Glomerular visceral epithelial cell (primary cell): Measurements from ENCODE around the gene CRLF1.
A peak's percentile ranks its signal among the peaks of the same experiment; 100 is the strongest.

Experiments used
- DNase-seq: peaks from one replicate; pipeline ENCODE4 v3.0.0-alpha.2; 2016; ENCODE audit errors: extremely low spot score

CRLF1 gene, protein sequence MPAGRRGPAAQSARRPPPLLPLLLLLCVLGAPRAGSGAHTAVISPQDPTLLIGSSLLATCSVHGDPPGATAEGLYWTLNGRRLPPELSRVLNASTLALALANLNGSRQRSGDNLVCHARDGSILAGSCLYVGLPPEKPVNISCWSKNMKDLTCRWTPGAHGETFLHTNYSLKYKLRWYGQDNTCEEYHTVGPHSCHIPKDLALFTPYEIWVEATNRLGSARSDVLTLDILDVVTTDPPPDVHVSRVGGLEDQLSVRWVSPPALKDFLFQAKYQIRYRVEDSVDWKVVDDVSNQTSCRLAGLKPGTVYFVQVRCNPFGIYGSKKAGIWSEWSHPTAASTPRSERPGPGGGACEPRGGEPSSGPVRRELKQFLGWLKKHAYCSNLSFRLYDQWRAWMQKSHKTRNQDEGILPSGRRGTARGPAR

DNA sequence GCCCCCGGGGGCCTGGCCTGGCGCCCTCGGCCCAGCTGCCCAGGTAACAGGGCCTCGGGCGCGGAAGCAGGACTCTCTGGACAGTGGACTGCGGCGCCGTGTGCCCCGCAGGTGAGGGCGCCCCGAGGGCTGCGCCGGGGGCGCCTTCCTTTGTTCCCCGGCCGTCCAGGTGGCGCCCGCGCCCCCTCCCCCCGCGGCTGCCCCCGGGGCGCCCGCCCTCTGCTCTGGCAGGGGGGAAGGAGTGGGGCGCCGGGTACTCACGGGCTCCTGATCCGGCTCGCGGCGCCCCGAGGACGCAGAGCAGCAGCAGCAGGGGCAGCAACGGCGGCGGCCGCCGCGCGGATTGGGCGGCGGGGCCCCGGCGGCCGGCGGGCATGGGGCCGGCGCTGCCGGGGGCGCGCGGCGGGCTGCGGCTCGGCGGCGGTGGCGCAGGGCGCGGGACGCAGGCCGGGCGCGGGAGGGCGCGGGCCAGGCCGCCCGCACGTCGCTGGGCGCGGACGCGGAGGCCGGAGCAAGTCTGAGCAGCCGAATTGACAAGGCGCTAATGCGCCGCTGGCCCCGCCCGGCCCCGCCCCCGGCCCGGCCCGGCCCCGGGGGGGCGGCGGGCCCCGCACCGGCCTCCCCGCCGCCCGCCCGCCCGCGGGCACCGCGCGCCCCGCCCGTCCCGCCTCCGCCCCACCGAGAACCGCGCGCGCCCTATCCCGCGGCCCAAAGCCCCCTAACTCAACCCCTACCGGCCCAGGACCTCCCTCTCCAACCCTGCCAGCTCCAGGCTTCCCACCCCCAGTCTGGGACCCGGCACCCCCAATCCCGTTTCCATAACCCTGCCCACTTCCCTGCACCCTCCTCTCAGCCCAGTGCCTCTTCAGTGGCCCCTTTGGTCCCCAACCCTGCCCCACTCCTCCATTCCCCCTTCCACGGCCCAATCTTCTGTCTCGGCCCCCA, at the start of gene CRLF1:
TSS of gene CRLF1 (minus strand) at position 519 of the 945 bp plus-strand sequence. CDS start at position 376, 143 bp downstream.
- DNase-seq, result no peak

DNA sequence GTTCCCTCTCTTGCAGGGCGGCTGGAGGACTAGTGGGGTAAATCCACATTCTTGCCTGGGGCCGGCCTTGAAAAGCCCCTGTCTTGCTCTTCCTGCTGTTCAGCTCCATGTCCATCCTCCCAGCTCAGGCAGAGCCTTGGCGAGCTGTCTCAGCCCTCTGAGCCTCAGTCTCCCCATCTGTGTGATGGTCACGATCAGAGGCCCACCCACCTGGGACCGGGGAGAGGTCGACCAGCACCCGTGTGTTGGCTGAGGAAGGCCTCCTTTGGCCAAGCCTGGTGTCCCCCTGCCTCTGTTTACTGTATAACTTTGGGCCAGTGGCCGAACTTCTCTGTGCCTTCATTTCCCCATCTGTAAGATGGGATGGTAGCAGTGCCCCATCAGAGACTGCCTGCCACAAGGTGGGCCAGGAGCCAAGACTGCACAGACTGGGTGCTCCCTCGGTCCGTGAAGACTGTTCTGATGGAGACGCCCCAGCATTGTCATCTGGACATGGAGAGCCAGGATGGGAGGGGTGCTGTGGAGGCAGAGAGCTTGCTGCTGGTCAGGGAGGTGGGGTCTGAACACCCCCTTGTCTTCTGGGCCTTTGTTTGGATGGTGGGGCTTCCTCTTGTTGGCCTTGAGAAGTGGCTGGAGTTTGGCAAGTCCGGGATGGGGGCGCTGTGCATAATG, 48.7 kb upstream of the CRLF1 start:
- no peak for DNase-seq

DNA sequence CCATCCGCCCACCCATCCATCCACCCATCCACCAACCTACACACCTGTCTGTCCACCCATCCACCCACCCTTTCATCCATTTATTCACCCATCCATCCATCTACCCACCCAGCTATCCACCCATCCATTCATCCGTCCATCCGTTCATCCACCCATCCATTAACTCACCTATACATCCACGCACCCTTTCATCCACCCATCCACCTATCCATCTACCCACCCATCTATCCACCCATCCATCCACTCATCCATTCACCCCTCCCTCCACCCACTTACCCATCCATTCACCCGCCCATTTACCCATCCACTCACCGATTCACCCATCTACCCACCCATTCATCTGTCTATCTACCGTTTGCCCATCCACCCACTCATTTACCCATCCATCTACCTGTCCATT, 47.9 kb upstream of the CRLF1 start:
- no peak for DNase-seq

DNA sequence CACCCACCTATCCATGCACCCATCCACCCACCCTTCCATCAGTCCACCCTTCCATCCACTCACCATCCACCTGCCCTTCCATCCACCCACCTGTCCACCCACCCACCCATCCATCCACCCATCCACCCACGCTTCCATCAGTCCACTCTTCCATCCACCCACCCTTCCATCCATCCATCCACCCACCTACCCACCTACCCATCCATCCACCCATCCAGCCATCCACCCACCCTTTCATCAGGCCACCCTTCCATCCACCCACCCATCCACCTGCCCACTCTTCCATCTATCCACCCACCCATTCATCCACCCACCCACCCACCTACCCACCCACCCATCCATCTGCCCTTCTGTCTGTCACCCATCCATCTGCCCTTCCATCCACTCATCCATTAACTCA, 47.3 kb upstream of the CRLF1 start:
- no peak for DNase-seq

DNA sequence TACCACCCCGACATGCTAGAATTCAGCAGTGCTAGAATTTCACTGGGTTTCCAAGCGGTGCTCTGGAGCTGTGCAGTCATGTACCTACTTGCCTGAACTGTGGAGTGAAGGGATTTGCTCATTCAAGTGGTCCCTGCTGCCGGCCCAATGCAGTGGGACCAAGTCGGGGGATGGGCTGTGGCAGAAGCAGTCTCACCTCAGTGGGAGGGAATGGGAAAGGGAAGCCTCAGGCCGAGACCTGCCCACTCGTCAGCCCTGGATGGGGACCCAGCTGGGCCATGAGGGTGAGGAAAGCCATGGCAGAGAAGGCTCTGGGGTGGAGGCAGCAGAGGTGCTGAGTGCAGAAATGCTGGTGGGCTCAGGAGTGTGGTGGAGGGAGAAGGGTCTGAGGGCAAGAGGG, 45.1 kb upstream of the CRLF1 start:
- DNase-seq, result no peak

DNA sequence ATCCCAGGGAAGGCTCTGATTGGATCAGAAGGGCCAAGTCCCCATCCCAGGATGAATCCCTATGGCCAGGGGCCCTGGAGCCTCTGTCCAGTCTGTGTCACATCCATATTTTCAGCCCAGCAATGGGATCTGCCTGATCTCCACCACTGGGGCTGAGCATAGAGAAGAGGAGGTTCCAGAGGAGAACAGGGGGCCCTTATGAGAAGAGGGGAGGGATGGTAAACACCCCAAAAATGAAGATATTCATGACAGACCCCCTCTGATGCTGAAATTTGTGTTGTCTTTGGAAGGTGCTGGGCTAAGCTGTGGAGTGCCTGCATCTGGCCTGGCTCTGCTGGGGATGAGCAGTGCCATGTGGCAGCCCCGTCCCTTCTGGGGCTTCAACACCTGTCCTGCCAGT, 44.7 kb upstream of the CRLF1 start:
- DNase-seq, result no peak

DNA sequence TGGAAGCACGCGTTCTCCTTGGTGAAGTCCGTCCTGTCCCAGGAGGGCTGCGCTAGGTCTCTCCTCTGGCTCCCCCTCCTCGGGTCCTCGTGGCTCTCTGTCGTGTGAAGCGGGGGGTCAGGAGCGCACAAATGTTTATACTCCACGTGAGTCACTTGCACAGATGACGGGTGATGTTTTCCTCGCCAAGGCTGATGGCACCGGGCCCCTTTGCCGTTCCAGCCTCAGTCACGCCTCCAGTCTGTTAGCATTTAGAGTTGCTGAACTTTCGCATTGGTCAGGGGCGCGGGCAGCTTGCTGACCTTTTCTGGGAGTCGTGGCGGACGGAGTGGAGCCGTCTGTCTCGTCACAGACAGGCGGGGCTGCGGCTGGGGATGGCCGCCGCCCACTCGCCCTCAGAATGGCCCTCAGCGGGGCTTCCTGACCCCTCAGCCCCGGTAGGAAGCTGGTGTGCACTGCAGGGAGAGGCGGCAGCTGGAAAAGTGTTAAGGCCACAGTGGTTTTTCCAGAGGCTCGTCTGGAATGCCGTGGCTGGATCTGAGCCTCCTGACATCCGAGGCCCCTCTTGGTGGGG, 44.0 kb upstream of the CRLF1 start:
- DNase-seq, result no peak

DNA sequence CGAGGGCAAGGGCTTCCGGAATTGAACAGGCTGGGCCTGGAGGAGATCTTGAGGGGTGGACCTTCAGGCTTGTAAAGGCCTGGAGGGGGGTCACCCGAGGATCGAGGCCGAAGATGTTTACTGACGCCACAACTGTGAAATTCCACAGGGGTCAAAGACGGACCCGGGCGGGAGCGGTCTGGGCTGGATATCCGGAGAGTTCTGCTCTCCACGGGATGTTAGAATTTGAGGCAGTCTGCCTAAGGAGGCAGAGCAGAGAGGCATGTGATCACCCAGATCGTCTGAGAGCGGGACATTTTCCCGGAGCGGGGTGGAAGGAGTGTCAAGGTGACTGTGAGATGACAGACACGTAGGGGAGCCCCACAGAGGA, 43.4 kb upstream of the CRLF1 start:
- DNase-seq, result no peak

DNA sequence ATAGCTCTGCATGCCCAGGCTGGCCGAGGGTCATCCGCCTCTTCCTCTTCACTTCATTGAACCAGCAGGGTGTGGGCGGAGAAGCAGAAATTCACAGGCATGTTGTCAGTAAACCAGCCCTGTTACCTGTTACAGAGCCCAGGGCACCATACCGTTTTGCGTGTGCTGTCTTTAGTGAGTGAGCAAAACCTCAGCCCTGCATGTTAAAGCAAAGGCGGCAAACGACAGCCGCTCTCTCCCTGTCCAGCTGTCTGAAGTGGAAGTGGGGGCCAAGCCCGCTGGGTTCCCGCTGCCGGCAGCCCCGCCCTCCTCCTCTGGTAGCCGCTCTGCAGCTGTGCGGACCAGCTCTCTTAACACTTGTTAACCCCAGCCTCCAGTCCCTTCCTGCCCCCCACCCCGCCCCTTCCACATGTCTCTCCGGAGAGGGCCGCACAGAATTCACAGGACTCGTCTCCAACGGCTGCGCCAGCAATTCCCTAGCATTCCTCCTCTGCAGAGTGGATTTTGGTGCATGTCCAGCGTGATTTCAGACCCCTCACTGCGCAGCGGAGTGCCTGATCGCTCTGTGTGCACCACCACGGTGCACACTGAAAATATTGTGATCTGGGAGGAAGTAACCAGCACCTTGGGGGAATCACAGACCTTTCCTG, 42.9 kb upstream of the CRLF1 start:
- DNase-seq, result peak; percentile 19

DNA sequence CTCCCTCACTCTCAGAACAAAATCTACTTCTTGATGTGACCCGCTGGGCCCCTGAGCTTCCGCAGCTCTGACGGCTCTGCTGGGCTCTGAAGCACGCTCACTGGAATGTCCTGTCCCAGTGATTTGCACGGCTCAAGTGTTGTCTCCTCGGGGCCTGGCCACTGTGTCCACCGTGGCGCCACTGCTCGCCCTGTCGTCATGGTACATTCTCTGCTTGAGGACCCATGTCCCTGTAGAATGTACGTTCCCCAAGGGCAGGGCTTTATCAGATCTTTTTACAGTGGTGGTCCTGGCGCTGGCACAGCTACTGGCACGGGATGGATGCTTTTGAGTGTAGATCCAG, 42.3 kb upstream of the CRLF1 start:
- DNase-seq, result no peak

DNA sequence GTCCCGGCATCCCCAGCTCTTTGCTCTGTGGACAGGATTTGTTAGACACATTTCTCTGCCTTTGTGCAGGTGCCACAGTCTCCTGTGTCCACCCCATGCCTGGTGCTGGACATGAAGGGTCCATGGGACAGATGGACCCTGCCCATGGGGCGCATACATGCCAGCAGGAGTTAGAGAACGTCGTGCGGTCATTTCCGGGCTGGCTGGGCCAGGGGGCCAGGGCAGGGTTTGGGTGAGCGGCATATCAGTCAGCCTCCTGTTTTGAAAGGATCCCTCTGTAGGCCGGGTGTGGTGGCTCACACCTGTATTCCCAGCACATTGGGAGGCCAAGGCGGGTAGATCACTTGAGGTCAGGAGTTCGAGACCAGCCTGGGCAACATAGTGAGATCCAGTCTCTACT, 41.2 kb upstream of the CRLF1 start:
- no peak for DNase-seq

DNA sequence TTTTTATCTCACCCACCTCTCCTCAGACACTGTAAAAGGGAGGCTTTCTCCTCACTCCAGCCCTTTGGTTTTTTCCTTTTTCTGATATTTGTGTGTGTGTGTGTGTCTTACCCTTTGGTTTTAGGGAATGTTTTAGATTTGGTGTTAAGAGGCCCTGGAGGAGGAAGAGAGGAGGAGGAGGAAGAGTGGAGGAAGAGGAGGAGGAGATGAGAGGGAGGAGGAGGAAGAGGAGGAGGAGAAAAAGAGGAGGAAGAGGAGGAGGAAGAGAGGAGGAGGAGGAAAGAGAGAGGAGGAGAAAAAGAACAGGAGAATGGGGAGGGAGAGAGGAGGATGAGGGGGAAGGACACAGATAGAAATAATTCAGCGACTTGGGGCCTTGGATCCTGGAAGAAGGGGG, 40.8 kb upstream of the CRLF1 start:
- no peak for DNase-seq

DNA sequence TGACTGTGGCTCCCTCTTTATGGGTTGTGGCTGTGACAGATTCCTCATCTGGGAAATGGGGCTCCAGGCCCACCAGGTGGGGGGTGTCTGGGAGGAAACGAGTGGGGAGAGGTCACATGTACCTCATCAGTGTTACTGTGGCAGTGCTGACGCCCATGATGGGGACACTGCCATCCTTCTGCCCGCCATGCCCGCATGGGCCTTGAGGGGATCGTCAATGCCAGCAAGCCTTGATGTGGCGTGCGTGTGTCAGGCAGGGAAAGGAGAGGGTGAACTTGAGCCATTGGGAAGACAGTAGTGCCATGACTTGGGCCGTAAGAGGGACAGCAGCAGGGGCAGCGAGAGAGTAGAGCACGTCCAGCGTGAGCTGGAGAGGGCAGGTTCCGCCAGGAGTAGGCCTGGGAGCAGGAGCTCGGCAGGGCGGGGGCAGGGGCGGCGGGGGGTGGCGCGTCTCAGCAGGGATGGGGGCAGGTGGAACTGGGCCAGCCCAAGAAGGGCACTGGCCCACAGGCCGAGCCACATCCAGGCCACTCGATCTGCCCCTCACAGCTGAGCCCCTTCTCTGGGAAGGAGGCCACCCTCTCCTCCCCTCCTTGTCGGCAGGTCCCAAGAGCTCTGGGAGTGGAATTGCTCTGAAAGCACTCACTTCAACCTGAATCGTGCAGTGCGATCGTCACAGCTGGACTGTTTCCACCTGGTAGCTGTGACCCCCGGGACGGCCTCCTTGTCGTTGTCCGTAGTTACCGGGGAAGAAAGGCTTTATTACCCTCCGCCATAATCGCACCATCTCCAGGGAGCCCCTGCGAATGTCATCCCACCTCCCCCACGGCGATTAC, 40.2 kb upstream of the CRLF1 start:
- no peak for DNase-seq

DNA sequence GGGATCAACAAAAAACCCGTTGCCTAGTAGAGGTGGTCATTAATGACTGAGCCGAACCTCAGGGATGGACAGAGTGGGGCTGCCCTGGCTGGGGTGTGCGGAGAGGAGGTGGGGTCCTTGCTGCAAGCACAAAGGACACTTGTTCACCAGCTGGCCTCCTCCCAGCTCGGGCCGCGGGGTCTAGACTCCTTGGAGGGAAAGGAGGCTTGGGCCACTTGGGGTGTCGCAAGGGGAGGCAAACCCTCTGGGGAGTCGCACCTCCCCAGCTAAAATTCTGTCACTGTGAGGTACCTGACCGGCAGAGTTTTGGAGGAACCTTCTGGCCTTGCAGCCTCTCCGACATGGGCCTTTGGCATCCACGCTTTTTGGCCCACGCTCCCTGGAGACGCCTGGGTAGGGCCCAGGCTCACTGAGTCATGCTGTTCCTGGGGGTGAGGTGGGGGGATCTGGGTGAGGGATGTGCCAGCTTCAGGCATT, 38.5 kb upstream of the CRLF1 start:
- DNase-seq, result no peak

DNA sequence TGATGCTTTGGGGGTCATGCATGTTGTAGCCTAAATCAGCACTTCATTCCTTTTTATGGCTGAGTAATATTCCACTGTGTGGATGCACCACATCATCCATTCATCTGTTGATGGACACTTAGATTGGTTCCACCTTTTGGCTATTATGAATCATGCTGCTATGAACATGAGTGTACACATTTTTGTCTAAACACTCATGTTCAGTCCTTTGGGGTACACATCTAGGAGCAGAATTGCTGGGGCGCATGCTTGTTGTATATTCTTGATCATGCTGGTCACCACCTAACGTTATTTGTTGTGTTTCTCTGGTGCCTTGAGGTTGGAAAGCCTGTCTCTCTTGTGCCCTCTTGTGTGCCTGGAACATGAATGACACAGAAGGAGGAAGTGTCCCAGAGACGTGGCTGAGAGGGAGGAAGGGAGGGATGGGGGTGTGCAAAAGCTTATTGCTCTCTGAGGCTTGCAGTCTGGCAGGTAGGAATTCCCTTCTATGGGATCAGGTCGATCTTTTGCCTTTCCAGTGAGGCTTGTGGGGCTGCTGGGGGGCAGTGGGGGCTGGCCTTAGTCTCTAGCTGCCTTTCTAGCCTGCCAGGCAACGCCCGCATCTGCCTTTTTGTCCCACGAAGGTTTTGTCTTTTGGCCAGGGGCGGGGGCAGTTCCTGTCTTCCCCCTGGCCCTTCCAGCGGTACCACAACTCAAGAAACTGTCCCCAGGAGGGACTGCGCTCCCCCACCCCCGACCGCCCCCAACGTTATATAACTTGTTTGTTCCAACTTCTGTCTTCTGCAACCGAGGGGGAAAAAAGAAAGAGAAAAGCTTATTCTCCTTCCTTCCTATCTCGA, 37.8 kb upstream of the CRLF1 start:
- no peak for DNase-seq

DNA sequence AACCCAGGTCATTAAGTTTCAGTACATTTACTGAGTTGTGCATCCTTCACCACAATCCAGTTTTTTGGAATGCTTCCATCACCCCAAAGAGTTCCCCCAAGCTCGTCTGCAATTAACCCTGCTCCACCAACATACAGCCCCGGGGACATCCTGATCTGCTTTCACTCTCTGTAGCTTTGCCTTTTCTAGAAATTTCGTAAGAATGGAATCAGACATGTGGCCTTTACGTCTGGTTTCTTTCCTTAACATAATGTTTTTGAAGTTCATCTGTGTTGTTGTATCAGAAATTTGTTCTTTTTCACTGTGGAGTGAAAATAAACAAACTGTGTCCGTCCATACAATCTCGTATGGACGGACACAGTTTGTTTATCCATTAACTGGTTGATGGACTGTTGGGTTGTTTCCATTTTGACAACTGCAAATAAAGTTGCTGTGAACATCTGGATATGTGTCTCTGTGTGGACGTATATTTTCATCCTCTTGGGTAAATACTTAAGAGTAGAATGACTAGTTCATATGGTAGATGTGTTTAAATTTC, 33.2 kb upstream of the CRLF1 start:
- no peak for DNase-seq

DNA sequence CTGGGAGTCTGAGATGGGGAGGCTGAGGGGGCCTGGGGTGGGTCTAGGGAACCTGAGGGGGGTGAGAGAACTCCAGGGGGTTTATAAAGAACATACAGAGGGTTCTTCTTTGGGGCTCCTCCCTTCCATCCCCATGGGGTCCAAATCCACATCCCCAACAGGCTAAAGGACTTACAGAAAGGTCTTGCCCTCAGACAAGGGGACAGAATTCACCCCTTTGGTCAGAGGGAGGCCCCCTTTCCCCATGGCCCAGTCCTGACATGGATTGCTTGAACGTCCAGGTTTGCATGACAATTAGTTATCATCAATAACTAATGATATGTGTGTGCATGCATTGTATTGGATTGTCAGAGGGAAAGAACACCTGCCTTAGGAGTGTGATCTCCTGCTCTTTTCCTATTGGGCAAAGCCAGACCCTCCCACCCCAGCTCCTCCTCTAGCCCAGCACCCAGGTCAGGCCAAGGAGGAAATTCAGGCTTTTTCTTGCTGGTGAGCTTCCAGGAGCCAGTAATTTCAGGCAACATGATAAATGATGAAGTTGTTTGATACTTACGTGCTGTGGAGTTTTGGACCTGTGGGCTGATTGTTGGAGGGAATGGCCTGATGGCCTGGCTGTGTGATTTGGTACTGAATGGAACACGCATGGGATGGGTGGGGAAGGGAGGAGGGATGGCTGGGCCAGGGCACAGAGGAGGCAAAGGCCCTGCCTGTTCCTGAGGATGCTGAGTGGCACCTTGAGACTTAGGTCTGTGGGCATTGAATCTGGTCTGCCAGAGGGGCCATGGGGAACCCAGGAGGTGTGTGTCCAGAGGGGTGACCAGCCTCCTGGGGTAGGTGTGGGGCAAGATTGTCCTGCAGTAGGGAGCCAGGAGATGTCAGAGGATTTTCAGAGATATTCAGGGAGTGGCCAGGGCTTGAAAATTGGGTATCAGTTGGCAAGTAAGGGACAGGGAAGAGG, 31.4 kb upstream of the CRLF1 start:
- peak; percentile 32 for DNase-seq

DNA sequence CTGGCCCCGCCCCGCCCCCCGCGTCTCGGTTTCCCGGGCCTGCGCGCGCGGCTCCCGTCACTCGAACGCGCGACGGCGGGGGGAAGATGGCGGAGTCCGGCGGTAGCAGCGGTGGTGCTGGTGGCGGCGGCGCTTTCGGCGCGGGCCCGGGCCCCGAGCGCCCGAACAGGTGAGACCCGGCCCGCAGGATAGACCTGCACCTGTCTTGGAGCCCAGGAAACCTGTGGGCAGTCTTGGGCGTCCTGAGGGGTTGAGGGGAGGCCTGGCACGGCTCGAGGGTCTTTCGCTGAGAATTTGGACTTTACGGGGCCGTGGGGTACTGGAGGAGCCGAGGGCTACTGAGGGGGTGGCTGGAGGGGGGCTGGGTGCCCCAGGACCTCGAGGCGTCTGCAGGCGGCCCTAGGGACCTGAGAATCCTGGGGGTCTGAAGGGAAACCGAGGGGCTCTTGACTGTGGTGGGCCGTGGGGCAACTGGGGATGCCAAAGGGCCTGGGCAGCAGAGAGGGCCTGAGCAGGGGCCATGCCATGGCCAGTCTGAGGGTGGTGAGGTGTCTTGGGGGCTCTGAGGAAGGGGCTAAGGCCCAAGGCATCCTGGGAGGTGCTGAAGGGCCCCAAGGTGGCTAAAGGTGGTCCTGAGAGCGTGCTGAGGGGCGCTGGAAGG, 30.5 kb upstream of the CRLF1 start, which contains the start of gene KLHL26:
TSS of gene KLHL26 (plus strand) at position 60 of the 661 bp plus-strand sequence. CDS start at position 87, 27 bp downstream.
- DNase-seq, result no peak
